Ovary (tissue), 3 donors: ENCODE measurements around the gene KIF23.

ENCODE experiments used
- CTCF ChIP-seq, 3 donors: fragments of 450-650 bp in 2 of 3; fragments of 200-600 bp in 1 of 3; IDR thresholded peaks; one replicate each; pipeline versions ENCODE4 v1.5.1 to v1.8.0; 2016 to 2022; ENCODE audit warnings: antibody characterized with exemption in 3 of 3, mild to moderate bottlenecking in 1 of 3
- POLR2A ChIP-seq: fragments of 450-650 bp; IDR thresholded peaks from one replicate; pipeline ENCODE4 v1.6.1; 2017; ENCODE audit warnings: antibody characterized with exemption, mild to moderate bottlenecking, moderate library complexity
- donor health status: DM: no; HTN: no; CAD: no.

DNA sequence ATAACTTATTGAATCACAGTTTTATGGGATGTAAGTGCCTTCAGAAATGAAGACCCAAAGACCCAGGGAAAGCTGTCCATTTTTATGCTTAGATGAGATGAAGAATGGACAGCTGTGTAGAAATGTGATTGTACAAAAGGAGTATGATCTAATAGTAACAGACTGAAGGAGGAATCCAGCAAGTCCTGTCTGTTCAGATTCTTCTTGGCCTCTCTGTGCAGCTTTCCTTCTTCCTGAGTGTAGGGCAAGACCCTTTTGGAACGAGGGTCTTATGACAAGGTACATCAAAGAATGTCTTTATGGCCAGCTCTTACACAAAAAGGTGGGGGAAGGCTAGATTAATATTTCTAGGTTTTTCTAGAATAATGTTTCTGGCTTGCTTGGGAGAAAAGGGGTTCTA lies 1.4 kb upstream of the KIF23 start:
- TF ChIP-seq CTCF (IDR thresholded peaks at IDR 0.05) = no peak
- no peak for TF ChIP-seq POLR2A
